ENCODE measurements around the gene E2F2. TPM values are rescaled to one million over a fixed set of nuclear protein-coding genes. Genes with fewer than 3 reads are reported as not detected.

The E2F2 gene
- total and polyA plus RNA-seq, 10 donors: 0.89 to 18.9 (median 4.9) TPM

DNA sequence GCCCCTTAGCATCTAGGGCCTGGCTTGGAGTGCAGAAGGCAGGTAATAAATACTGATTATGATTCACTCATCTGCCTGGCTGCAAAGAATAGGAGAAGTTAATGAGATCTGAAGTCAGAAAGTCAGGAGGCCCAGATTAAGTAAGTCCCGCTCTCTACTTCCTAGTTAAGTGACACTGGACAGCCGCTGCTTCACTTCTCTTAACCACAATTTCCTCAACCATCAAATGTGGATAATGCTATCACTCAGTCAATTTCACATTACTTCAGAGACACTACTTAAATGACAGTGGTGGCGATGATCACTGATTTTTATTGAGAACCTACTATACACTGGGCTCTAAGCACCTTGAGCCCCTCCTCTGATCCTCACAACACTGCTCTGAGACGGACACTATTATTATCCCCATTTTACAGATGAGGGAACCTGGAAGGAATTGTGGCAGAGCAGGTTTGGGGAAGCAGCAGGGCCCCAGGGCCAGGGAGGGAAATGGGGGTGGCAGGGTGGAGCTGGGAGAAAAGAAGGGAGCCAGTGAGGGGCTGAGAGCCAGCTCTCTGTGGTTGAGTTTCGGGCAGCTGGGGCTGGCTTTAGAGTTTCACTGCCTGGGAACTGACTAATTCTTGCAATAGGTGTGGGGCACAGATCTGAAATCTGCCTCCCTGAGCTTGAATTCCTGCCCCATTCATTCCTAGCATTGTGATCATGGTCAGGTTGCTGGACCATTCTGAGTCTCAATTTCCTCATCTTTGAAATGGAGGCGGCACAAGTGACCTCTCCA, 2.4 kb upstream of the E2F2 start:
- TF ChIP-seq, protein P1, sequence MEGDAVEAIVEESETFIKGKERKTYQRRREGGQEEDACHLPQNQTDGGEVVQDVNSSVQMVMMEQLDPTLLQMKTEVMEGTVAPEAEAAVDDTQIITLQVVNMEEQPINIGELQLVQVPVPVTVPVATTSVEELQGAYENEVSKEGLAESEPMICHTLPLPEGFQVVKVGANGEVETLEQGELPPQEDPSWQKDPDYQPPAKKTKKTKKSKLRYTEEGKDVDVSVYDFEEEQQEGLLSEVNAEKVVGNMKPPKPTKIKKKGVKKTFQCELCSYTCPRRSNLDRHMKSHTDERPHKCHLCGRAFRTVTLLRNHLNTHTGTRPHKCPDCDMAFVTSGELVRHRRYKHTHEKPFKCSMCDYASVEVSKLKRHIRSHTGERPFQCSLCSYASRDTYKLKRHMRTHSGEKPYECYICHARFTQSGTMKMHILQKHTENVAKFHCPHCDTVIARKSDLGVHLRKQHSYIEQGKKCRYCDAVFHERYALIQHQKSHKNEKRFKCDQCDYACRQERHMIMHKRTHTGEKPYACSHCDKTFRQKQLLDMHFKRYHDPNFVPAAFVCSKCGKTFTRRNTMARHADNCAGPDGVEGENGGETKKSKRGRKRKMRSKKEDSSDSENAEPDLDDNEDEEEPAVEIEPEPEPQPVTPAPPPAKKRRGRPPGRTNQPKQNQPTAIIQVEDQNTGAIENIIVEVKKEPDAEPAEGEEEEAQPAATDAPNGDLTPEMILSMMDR (IDR thresholded peaks at IDR 0.05 in 8 of 11, conservative IDR thresholded peaks at IDR 0.05 in 3 of 11): no peak
- TF ChIP-seq POLR2AphosphoS5 (IDR thresholded peaks at IDR 0.05) (no peak), POLR2A (IDR thresholded peaks at IDR 0.05) (no peak)
- peaks cover 18 to 81% (median 56%) of the 10 kb centered on the region in 6 donors for H3K4me1 ChIP-seq
- H3K27ac ChIP-seq: peak overlapping the region; percentile 14 to 88 (median 80)
- H3K27me3 ChIP-seq (replicated peaks in 1 of 7): peaks cover 0 to 26% (median 0%) of the 10 kb centered on the region in 7 donors
- no peak for DNase-seq
- intact Hi-C loops (cut with DNase I; ENCODE audit: low total_unique reads): no loop called here
- H3K9me3 ChIP-seq: no peaks in the 10 kb centered on the region
- WGBS, 5 donors: 45 to 63% (median 52%) methylated on average over 6 of the region's 6 CpGs
- H3K36me3 ChIP-seq: no peaks in the 10 kb centered on the region
- H3K4me3 ChIP-seq: peak overlapping the region in 1 of 8 donors; percentile 31

DNA sequence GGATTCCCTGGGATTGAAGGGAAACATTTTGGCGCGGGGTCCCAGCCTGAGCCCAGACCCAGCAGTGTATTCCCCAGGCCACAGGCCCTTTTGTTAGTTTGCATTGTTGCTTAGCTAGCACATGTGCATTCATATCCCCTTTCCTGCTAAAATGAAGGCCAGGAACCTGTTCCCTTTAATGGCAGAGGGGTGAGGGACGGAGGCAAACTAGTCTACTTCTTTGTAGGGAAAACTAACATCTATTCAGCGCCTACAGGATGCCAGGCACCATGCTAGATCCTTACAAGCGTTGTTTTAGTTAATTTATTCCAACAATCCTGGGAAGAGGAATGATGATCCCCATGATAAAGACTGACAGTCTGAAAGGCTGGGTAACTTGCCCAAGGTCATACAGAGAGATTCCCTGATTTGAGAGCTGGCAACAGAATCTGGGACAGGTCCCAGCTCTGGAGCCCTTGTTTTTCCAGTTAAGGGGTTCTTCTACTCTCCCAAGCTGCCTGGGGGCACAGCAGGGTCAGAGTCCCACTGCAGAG, 595 bp upstream of the E2F2 start:
- no peaks in the 10 kb centered on the region for H3K9me3 ChIP-seq
- no peaks in the 10 kb centered on the region for H3K36me3 ChIP-seq
- TF ChIP-seq, protein P1 (IDR thresholded peaks at IDR 0.05 in 8 of 11, conservative IDR thresholded peaks at IDR 0.05 in 3 of 11): no peak
- TF ChIP-seq POLR2A (IDR thresholded peaks at IDR 0.05) (no peak), POLR2AphosphoS5 (IDR thresholded peaks at IDR 0.05) (no peak)
- peak overlapping the region in 5 of 8 donors; percentile 55 to 84 (median 69) for H3K4me3 ChIP-seq
- H3K27ac ChIP-seq: peak overlapping the region in 6 of 8 donors; percentile 65 to 88 (median 86)
- peaks cover 0 to 31% (median 0%) of the 10 kb centered on the region in 7 donors for H3K27me3 ChIP-seq (replicated peaks in 1 of 7)
- no peak for DNase-seq
- WGBS, 5 donors: 39 to 51% (median 48%) methylated on average over 5 of the region's 5 CpGs
- peaks cover 31 to 88% (median 74%) of the 10 kb centered on the region in 6 donors for H3K4me1 ChIP-seq
- intact Hi-C loops (cut with DNase I; ENCODE audit: low total_unique reads): no loop called here

DNA sequence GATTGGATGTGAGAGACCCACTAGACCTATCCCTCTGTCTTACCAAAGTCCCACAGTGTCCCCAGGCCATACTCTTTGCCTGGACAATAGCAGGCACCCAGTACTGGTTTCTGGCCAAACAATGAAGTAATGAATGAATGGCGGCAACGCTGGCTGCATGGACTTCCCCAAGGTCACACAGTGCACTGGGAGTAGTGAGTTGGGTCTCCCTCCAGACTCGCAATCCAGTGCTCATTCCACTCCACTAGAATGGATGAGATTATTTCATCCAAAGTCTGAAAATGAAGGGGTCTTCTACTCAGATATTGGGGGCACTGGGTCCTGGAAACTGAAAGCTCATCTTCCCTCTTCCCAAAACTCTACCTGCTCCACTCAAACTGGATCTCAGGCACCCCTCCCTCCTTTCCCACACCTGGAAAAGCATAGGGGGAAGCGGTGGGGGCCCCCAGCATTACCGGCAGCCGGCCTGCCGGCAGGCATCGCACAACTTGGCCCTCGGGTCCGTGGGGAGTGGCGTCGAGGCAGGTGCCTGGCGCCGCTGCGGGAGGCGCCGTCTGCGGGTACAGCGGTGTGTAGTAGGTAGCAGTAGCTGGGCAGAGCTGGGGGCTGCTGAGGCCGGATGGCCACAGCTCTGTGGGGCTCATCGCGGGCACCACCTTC, 816 bp downstream of the E2F2 start:
- peaks cover 0 to 31% (median 0%) of the 10 kb centered on the region in 7 donors for H3K27me3 ChIP-seq (replicated peaks in 1 of 7)
- H3K36me3 ChIP-seq: no peaks in the 10 kb centered on the region
- H3K4me3 ChIP-seq: peak overlapping the region; percentile 31 to 84 (median 60)
- peak overlapping the region in 6 of 8 donors; percentile 69 to 92 (median 84) for H3K27ac ChIP-seq
- no peak for TF ChIP-seq POLR2AphosphoS5 (IDR thresholded peaks at IDR 0.05)
- H3K9me3 ChIP-seq: no peaks in the 10 kb centered on the region
- intact Hi-C loops (cut with DNase I; ENCODE audit: low total_unique reads): no loop called here
- peaks cover 31 to 93% (median 88%) of the 10 kb centered on the region in 6 donors for H3K4me1 ChIP-seq
- no peak for DNase-seq
- 3 to 17% (median 7%) methylated on average over 7 to 22 of the region's 22 CpGs for WGBS, 5 donors

DNA sequence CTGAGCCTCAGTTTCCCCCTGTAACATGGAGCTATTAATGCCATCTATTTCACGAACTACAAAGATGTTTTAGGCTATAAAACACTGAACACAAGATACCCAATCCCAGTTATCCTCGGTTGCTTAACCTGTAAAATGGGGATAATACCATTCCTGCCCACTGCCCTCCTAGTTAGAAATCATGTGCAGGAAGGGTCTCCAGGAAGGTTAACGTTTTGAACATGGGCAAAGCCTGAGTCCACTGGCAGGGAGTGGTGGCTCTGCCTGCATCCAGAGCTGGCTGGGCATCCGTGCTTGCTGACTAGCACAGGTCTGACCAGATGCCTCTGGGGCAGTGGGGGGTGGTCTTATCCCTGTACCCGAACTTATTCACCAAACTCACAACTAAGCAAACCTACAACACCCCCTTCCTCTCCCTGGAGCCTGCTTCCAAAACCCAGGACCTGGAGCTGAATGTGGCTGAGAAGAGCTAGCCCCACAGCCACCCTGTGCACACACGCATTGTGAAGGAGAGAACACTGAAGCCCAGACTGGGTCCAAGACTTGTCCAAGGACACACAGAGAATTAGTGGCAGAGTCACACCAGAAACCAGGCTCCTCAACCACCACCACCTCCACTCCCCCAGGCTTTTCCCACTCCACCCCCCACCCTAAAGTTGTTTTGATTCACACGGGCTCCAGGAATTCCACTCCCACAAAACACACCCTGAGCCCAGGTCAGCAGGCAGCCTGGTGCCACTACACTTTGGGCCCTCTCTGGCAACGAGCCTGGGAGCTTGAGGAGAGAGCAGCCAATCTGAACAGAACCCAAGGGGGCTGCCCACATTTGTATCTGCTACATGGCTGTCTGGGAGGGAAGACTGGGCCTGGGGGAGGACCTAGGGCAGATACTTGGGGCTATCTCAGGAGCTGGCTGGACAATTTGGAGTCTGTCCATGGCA, 1.6 kb downstream of the E2F2 start:
- WGBS, 5 donors: 52 to 55% (median 55%) methylated on average over 8 of the region's 8 CpGs
- H3K9me3 ChIP-seq: no peaks in the 10 kb centered on the region
- DNase-seq: no peak
- H3K4me3 ChIP-seq: peak overlapping the region in 6 of 8 donors; percentile 52 to 84 (median 66)
- peaks cover 0 to 31% (median 0%) of the 10 kb centered on the region in 7 donors for H3K27me3 ChIP-seq (replicated peaks in 1 of 7)
- no peaks in the 10 kb centered on the region for H3K36me3 ChIP-seq
- peak overlapping the region; percentile 11 to 92 (median 83) for H3K27ac ChIP-seq
- H3K4me1 ChIP-seq: peaks cover 35 to 100% (median 96%) of the 10 kb centered on the region in 6 donors
- TF ChIP-seq, protein P1 (IDR thresholded peaks at IDR 0.05 in 8 of 11, conservative IDR thresholded peaks at IDR 0.05 in 3 of 11): no peak
- no peak for TF ChIP-seq POLR2AphosphoS5 (IDR thresholded peaks at IDR 0.05)
- TF ChIP-seq POLR2A (IDR thresholded peaks at IDR 0.05): no peak
- intact Hi-C loops (cut with DNase I; ENCODE audit: low total_unique reads): no loop called here

Measured in spleen (tissue), 11 donors.